Epithelial cell of proximal tubule (primary cell): Measurements from ENCODE around the gene SETD4. TPM values are rescaled to one million over a fixed set of nuclear protein-coding genes. Genes with fewer than 3 reads are reported as not detected.

Experiments
- DNase-seq: peaks from one replicate; pipeline ENCODE4 v3.0.0-alpha.2; 2011; ENCODE audit warnings: low read depth
- H3K4me3 ChIP-seq: 2 replicates; pipeline ENCODE4 v1.5.1; 2011; ENCODE audit warnings: low read depth, mild to moderate bottlenecking, low read length
- total RNA-seq: library from RNA; depleted of rRNA; stranded (reverse); fragments of >200 nt; gene quantifications from 2 replicates; pipeline ENCODE4 v1.2.3, GENCODE V29; 2015
- TF ChIP-seq, protein P1 (sequence below): conservative IDR thresholded peaks from 2 replicates; pipeline ENCODE4 v1.5.1; 2012; ENCODE audit warnings: low read depth, mild to moderate bottlenecking, low read length

SETD4 gene
- total RNA-seq, 1 donor from 2014 or later: 36.2 TPM

DNA sequence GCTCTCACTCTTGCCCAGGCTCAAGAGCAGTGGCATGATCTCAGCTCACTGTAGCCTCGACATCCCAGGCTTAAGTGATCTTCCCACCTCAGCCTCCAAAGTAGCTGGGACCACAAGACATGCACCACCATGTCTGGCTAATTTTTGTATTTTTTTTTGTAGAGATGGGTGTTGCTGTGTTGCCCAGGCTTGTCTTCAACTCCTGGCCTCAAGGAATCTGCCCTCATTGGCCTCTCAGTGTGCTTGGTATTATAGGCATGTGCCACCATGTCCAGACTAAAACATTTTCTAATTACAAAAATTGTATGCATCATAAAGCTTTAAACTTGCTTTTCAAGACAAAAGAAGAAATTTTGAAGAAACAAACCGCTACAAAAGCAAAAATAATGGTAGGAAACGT is 29.6 kb upstream of the SETD4 start:
- no peak for DNase-seq
- no peak overlapping the region for H3K4me3 ChIP-seq

DNA sequence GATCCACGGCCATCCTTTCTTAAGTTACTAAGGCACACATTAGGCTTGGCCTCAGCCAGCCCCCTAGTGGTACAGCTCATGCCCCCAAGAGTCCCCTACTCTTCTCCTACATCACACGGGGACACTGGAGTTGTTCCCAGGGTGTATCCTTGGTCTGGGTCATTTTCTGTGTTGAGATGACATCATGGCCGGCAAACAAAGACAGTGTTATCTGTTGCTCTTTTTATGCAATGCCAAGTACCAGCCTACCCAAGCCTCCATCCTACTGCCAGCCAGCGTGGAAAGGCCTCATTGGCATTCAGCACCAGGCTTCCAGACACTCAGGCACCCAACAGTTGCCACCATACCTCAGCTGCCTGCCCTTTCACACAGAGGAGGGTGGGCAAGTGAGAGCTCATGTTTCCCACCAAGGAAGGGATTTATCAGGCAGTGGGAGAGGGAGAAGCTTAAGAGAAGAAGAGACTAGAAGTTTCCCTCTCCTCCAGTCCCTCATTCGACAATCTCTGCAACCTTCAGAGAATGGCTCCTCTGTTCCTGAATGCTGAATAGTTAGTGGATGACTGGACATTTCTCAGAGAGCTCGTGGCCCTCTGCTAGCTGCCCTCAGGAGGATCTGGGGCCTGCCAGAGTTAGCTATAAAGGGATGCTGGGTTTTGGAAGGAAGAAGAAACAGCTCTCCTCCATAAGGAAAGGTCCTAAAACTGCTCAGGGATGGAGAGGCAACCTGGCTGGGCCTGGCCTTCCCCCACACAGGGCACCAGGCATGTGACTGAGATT is 27.2 kb upstream of the SETD4 start:
- no peak overlapping the region for H3K4me3 ChIP-seq
- TF ChIP-seq, protein P1, sequence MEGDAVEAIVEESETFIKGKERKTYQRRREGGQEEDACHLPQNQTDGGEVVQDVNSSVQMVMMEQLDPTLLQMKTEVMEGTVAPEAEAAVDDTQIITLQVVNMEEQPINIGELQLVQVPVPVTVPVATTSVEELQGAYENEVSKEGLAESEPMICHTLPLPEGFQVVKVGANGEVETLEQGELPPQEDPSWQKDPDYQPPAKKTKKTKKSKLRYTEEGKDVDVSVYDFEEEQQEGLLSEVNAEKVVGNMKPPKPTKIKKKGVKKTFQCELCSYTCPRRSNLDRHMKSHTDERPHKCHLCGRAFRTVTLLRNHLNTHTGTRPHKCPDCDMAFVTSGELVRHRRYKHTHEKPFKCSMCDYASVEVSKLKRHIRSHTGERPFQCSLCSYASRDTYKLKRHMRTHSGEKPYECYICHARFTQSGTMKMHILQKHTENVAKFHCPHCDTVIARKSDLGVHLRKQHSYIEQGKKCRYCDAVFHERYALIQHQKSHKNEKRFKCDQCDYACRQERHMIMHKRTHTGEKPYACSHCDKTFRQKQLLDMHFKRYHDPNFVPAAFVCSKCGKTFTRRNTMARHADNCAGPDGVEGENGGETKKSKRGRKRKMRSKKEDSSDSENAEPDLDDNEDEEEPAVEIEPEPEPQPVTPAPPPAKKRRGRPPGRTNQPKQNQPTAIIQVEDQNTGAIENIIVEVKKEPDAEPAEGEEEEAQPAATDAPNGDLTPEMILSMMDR: peak; percentile 25
- no peak for DNase-seq

More for the DNA sequence above, 29.6 kb upstream of the SETD4 start:
- TF ChIP-seq, protein P1: no peak

DNA sequence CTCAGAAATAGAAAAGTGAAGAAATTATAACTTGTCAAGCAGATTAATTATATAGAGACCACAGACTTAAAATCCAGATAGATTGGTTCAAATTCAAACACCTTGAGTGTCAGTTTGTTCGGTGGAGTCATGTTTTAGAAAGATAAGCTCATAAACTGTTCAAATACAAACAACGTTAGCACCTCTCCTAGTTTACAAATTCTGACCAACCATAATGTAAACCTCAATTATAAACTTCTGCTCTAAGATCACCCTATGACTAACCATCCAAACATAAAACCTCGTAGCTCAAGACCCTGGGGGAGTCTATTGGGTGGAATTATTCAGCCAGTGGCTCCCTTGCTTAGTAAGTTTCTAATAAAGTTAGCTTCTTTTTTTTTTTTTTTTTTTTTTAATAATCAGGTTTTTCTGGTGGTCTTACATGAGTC is 21.9 kb upstream of the SETD4 start:
- DNase-seq: no peak
- H3K4me3 ChIP-seq: no peak overlapping the region
- TF ChIP-seq, protein P1: no peak

DNA sequence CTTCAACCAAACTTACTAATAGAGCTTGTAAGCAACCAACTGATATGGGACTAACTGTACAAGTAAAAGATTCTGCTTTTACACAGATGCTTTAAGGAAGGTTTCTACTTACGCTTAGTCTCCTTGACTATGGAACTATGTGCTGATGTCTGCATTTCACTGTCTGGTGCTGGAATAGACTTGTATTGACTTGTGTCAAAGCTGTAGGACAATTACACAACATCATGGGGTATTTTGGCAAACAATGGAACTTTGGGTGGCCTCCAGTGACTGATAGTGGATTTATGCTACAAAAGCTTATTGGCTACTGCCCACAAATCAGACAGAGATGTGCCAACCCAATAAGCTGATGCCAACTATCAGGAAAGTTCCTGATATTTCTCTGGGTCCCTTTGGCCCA is 20.1 kb upstream of the SETD4 start:
- TF ChIP-seq, protein P1: no peak
- no peak overlapping the region for H3K4me3 ChIP-seq
- no peak for DNase-seq

DNA sequence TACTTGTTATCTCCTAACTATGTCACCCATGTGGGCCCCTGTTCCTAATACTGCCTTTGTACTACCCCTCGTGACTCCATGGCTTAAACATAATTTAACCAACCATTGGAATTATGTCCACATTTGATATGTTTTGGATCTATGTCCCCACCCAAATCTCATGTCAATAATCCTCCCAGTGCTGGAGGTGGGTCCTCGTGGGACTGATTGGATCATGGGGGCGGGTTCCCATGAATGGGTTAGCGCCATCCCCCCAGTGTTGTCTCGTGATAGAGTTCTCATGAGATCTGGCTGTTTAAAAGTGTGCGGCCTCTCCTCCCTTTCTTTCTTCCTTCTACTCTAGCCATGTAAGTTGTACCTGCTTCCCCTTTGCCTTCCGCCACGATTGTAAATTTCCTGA is 19.3 kb upstream of the SETD4 start:
- no peak for DNase-seq
- H3K4me3 ChIP-seq: no peak overlapping the region
- TF ChIP-seq, protein P1: no peak

DNA sequence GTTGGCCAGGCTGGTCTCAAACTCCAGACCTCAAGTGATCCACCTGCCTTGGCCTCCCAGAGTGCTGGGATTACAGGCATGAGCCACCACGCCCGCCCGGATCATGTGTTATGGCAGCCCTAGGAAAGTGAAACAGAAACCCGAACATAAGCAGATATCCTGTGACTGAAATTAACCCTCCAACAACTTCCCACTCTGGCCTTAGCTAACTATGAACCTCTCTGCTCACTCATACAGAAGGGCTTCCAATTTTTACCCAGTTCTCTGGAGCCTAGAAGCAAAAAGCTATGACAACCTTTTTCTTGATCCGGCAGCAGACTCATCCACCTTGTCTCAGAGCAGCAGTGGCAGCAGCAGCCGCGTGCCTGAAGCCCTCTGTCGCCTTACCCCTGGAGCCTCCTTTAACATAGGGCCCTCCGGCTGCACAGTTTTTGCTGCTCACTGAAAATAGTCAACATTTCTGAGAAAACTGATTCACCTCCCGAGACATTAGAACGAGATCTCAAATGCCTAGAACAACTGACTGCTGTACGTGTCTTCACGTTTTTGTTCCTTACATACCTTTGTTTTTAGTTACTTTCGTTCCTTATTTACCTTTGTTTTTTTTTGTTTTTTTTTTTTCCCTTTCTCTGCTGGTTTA is 18.8 kb upstream of the SETD4 start:
- TF ChIP-seq, protein P1: no peak
- H3K4me3 ChIP-seq: no peak overlapping the region
- DNase-seq: no peak
